ENCODE measurements around the gene MEPE. TPM values are rescaled to one million over a fixed set of nuclear protein-coding genes. Genes with fewer than 3 reads are reported as not detected.

Gene MEPE, protein sequence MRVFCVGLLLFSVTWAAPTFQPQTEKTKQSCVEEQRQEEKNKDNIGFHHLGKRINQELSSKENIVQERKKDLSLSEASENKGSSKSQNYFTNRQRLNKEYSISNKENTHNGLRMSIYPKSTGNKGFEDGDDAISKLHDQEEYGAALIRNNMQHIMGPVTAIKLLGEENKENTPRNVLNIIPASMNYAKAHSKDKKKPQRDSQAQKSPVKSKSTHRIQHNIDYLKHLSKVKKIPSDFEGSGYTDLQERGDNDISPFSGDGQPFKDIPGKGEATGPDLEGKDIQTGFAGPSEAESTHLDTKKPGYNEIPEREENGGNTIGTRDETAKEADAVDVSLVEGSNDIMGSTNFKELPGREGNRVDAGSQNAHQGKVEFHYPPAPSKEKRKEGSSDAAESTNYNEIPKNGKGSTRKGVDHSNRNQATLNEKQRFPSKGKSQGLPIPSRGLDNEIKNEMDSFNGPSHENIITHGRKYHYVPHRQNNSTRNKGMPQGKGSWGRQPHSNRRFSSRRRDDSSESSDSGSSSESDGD
- not detected in 2 replicates for total RNA-seq (ENCODE audit: low replicate concordance)
- long read RNA-seq: 0 reads

DNA sequence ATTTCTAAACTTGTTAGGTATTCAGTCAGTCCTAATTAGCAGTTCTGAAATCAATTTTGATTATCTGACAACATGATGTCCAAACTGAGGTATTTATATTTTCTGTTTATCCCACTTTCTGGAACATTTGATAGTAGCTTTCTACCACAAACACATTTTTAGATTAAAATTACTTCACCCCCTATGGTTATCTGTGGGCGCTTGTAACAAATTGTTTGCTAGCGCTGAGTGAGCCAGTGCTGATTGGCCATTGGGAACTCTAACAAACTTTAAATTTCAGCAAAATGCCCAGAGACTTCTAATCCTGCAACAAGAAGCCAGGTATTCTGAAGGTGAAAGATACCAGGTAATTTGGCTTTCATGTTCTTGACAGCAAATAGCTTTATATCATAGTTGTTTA, at the start of gene MEPE:
TSS of gene MEPE (plus strand) at position 301 of the 400 bp plus-strand sequence. CDS start 1,746 bp downstream, outside the sequence.
- TF ChIP-seq, protein P1, sequence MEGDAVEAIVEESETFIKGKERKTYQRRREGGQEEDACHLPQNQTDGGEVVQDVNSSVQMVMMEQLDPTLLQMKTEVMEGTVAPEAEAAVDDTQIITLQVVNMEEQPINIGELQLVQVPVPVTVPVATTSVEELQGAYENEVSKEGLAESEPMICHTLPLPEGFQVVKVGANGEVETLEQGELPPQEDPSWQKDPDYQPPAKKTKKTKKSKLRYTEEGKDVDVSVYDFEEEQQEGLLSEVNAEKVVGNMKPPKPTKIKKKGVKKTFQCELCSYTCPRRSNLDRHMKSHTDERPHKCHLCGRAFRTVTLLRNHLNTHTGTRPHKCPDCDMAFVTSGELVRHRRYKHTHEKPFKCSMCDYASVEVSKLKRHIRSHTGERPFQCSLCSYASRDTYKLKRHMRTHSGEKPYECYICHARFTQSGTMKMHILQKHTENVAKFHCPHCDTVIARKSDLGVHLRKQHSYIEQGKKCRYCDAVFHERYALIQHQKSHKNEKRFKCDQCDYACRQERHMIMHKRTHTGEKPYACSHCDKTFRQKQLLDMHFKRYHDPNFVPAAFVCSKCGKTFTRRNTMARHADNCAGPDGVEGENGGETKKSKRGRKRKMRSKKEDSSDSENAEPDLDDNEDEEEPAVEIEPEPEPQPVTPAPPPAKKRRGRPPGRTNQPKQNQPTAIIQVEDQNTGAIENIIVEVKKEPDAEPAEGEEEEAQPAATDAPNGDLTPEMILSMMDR (conservative IDR thresholded peaks at IDR 0.05): no peak
- H3K4me3 Mint-ChIP-seq: no peak within 1 kb of the TSS
- peaks cover 3% of the 10 kb centered on the region for H3K27me3 Mint-ChIP-seq
- no peak for DNase-seq (ENCODE audit: extremely low spot score, unreplicated experiment)
- H3K4me1 Mint-ChIP-seq (ENCODE audit: unreplicated experiment): no peaks in the 10 kb centered on the region
- no peak within 1 kb of the TSS for H3K27ac Mint-ChIP-seq
- H3K36me3 Mint-ChIP-seq: no peaks in the 10 kb centered on the region
- no peaks in the 10 kb centered on the region for H3K9me3 Mint-ChIP-seq

DNA sequence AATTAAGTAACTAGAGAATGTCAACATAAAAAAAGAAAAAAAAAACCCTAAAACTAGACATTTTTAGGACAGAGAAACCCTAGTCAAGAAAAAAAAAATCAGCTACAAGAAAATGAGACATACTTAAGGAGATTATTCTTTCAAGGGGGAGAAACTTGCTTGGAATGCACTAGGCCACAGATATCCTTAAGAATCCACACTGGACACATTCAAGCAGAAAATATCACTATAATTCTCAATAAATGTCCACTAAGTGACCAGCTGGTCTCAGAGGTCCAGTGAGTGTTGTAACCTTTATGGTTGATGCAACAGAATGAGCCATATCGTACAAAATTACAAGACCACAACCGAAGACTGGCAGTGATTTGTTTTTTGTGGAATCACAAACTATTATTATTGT, 49.0 kb upstream of the MEPE start:
- H3K4me1 Mint-ChIP-seq (ENCODE audit: unreplicated experiment): no peaks in the 10 kb centered on the region
- no peak for DNase-seq (ENCODE audit: extremely low spot score, unreplicated experiment)
- no peaks in the 10 kb centered on the region for H3K36me3 Mint-ChIP-seq
- no peak overlapping the region for H3K4me3 Mint-ChIP-seq
- H3K9me3 Mint-ChIP-seq: no peaks in the 10 kb centered on the region
- no peak overlapping the region for H3K27ac Mint-ChIP-seq
- H3K27me3 Mint-ChIP-seq: peaks cover 3% of the 10 kb centered on the region
- TF ChIP-seq, protein P1 (conservative IDR thresholded peaks at IDR 0.05): no peak

DNA sequence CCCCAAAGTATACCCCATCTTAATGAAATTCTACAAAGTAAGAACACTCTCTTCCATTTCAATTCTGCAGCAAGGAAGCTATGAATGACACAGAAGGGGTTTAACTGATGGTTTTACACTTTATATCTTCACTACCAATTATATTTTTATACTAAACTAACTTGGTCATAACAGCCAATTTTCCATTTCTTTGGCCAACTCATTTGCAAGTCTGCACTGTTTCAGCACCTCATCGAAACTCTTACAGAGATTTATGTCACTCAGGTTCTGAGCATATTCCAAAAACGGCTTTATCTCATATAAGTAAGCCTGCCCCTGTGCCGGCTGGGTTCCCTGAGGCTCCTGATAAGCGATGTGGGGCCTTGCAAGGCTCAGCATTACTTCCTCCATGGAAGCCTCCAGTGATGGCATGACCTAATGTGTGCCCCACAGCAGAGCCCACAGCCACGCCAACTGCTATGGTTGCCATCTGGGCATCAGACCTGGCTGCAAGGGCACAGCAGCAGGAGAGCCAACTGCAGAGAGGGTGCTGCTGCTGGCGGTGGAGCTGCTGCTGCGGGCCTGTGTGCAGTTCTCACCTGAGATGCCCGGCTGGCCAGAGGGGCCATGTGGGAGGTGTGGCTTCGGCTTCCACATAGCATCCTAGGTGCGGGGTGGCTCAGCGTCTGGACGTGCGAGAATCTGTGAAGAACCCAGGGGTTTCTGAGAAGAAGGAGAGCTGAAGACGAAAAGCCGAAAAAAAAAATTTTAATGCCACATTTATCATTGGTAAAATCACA, 46.8 kb upstream of the MEPE start:
- no peak overlapping the region for H3K4me3 Mint-ChIP-seq
- no peak overlapping the region for H3K27ac Mint-ChIP-seq
- no peak for DNase-seq (ENCODE audit: extremely low spot score, unreplicated experiment)
- H3K4me1 Mint-ChIP-seq (ENCODE audit: unreplicated experiment): no peaks in the 10 kb centered on the region
- no peaks in the 10 kb centered on the region for H3K9me3 Mint-ChIP-seq
- H3K27me3 Mint-ChIP-seq: no peaks in the 10 kb centered on the region
- TF ChIP-seq, protein P1 (conservative IDR thresholded peaks at IDR 0.05): no peak
- no peaks in the 10 kb centered on the region for H3K36me3 Mint-ChIP-seq

DNA sequence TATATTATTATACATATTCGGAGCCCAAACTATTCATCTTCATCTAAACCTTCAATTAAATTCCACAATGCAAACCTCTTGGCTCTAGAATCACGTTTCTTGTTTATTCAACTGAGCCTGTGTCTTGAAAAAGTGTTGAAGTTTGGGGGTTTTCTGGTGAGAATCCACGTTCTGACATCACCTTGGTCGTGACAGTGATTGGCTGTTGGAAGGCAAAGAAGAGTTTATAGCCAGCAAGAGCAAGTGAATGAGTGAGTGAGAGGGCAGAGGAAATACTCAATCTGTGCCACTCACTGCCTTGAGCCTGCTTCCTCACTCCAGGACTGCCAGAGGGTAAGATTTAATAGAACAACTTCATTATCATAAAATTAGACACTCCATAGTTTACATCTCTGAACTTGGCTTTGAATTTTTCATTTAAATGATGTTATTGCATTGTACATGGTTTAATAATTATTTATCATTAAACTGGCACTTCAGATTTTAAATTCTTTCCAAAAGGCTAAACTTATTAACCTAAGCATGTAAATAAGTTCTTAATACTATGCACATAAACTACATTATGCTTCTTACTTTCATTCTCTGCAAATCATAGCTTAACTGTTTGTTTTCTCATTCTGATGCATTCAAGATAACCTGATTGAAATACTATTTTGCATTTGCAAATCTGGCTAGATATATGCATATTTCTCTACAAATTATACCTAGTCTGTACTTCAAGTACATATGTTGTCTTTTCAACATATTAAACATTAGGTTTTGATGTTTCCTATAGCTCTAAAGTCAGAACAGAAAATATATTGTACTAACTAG, 33.3 kb upstream of the MEPE start, which contains the start of gene IBSP:
TSS of gene IBSP (plus strand) at position 254 of the 813 bp plus-strand sequence. CDS start 2,808 bp downstream, outside the sequence.
- H3K4me1 Mint-ChIP-seq (ENCODE audit: unreplicated experiment): no peaks in the 10 kb centered on the region
- H3K9me3 Mint-ChIP-seq: no peaks in the 10 kb centered on the region
- TF ChIP-seq, protein P1 (conservative IDR thresholded peaks at IDR 0.05): no peak
- no peaks in the 10 kb centered on the region for H3K27me3 Mint-ChIP-seq
- no peak for DNase-seq (ENCODE audit: extremely low spot score, unreplicated experiment)
- H3K36me3 Mint-ChIP-seq: no peaks in the 10 kb centered on the region
- H3K27ac Mint-ChIP-seq: no peak within 1 kb of the TSS
- no peak within 1 kb of the TSS for H3K4me3 Mint-ChIP-seq

DNA sequence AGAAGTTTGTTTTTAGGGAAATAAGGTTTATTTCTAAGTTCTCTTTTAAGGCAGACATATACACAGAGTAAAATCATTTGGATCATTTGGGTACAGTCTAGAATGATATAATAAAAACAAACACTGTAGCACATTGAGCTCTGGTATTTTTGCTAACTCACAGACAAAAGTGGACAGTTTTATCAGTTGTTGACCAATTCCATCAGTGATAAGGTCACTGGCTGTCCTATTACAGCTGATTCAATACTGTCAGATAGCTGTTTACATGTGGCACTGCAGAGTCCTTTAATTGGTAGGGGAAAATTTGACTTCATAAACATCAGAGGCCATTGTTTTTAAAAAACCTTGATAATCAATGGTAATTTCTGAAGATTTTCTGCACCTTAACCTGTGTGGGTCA, 29.9 kb upstream of the MEPE start:
- no peak overlapping the region for H3K4me3 Mint-ChIP-seq
- no peaks in the 10 kb centered on the region for H3K27me3 Mint-ChIP-seq
- H3K36me3 Mint-ChIP-seq: no peaks in the 10 kb centered on the region

More for the DNA sequence above, 29.9 kb upstream of the MEPE start:
- H3K4me1 Mint-ChIP-seq (ENCODE audit: unreplicated experiment): no peaks in the 10 kb centered on the region
- no peak overlapping the region for H3K27ac Mint-ChIP-seq
- H3K9me3 Mint-ChIP-seq: no peaks in the 10 kb centered on the region
- TF ChIP-seq, protein P1 (conservative IDR thresholded peaks at IDR 0.05): no peak
- DNase-seq (ENCODE audit: extremely low spot score, unreplicated experiment): no peak

Data from type B pancreatic cell (in vitro differentiated cells).